HFF-Myc (cell line): Measurements from ENCODE around the gene PRR11.

ENCODE experiments used
- DNase-seq: peaks from one replicate; pipeline ENCODE4 v3.0.0-alpha.2; 2011; ENCODE audit warnings: low read depth; ENCODE audit errors: extremely low read depth
- H3K4me3 ChIP-seq: replicated peaks from 2 replicates; pipeline ENCODE4 v1.5.1; 2011; ENCODE audit warnings: low read depth, mild to moderate bottlenecking, control low read depth, low read length
- TF ChIP-seq, protein P1 (sequence below): IDR thresholded peaks from 2 replicates; pipeline ENCODE4 v1.5.1; 2012; ENCODE audit warnings: mild to moderate bottlenecking, low read depth, low read length, control low read depth; ENCODE audit errors: missing control alignments

PRR11 gene

GRCh38 chr17:59180626-59181025, 25.1 kb downstream of the PRR11 start:
- no peak for DNase-seq
- H3K4me3 ChIP-seq: no peak overlapping the region
- TF ChIP-seq, protein P1, sequence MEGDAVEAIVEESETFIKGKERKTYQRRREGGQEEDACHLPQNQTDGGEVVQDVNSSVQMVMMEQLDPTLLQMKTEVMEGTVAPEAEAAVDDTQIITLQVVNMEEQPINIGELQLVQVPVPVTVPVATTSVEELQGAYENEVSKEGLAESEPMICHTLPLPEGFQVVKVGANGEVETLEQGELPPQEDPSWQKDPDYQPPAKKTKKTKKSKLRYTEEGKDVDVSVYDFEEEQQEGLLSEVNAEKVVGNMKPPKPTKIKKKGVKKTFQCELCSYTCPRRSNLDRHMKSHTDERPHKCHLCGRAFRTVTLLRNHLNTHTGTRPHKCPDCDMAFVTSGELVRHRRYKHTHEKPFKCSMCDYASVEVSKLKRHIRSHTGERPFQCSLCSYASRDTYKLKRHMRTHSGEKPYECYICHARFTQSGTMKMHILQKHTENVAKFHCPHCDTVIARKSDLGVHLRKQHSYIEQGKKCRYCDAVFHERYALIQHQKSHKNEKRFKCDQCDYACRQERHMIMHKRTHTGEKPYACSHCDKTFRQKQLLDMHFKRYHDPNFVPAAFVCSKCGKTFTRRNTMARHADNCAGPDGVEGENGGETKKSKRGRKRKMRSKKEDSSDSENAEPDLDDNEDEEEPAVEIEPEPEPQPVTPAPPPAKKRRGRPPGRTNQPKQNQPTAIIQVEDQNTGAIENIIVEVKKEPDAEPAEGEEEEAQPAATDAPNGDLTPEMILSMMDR: no peak

DNA sequence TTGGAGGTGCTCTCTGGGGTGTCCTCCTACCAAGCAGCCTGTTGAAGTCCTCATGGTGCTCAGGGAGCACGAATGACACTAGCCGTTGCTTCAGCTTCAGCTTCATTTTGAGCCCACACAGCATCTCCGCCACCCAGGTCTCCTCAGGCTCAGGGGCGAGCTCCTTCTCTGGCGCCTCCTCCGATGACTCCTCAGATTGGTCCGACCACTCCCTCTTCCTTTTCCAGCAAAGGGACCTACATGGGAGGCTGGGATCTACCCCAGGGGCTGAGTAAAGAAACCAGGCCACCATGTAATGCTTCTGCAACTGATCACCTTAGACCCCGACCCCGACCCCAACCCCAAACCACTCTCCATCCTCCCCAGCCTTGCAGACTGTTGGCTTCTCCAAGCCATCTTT, 25.9 kb downstream of the PRR11 start:
- no peak overlapping the region for H3K4me3 ChIP-seq
- TF ChIP-seq, protein P1: no peak
- DNase-seq: no peak

DNA sequence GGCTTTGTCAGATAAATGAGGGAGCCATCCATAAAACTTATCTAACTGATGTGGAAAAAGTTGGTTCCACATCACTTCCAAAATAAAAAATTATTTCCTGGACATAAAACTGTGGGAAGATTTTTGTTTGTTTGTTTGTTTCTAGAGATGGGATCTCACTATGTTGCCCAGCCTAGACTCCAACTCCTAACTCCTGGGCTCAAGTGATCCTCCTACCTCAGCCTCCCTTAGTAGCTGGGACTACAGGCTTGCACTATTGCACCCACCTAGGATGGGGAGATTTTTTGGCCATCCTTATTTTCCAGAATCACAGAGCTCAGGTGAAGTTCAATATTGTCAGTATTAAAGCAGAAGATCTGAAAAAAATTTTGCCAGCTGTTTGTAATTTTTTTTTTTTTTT, 30.5 kb downstream of the PRR11 start:
- TF ChIP-seq, protein P1: no peak
- no peak overlapping the region for H3K4me3 ChIP-seq
- DNase-seq: no peak

DNA sequence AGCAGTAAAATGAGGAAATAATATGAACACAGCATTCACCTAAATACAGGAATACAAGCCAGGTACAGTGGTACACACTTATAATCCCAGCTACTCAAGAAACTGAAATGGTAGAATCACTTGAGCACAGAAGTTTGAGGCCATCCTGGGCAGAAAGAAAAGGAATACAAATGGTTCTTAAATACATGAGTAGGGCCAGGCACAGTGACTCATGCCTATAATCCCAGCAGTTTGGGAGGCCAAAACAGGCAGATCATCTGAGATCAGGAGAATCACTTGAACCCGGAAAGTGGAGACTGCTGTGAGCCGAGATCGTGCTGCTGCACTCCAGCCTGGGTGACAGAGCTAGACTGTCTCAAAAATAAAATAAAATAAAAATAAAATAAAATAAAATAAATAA, 31.3 kb downstream of the PRR11 start:
- TF ChIP-seq, protein P1: no peak
- no peak for DNase-seq
- H3K4me3 ChIP-seq: no peak overlapping the region

- no peak overlapping the region for H3K4me3 ChIP-seq
- DNase-seq: no peak
- TF ChIP-seq, protein P1: no peak
Observed at GRCh38 chr17:59190806-59191205, 35.3 kb downstream of the PRR11 start.

DNA sequence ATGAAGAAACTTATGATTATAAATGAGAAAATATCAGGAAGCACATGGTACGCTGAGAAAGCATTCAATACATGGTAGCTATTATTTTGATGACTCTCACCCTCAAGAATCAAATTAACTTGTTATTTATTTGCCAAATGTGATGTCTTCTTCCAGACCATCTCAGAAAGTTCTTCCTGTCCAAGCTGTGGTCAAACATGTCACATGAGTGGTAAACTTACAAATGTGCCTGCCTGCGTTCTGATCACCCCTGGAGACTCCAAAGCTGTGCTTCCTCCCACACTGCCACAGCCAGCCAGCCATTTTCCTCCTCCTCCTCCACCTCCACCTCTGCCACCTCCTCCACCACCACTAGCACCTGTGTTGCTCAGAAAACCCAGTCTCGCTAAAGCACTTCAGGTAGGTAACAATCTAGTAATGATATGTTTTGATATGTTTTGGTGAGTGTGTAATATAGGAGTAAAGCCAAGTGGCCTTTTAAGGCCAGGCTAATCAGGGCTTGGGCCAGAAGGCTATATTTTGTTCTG, 37.9 kb downstream of the PRR11 start:
- TF ChIP-seq, protein P1: no peak
- H3K4me3 ChIP-seq: no peak overlapping the region
- no peak for DNase-seq

DNA sequence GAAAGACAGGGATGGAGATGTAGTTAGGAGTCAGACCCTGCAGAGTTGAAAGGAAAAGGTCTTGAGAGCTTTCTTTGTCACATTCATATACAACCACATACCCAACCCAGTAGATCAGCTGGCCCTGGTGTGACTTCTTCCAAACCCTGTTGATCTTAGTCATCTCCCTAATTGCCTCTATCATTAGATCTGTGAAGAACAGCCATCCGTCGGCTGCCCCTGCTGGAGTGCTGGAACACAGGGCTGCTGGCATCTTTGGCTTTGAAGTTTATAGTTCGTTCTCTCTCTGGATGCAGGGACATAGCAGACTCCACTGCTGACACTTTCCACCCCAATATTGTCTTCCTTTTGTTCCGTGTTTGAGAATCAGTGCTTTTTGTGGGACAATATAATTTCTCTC, 43.9 kb downstream of the PRR11 start:
- TF ChIP-seq, protein P1: no peak
- no peak for DNase-seq
- H3K4me3 ChIP-seq: no peak overlapping the region
